ENCODE measurements around the gene THSD4.

Gene THSD4

GRCh38 chr15:71780115-71780976, 665.1 kb downstream of the THSD4 start:
- H3K9ac ChIP-seq (ENCODE audit: low read depth, low read length) = peak overlapping the region; percentile 63
- no peaks in the 10 kb centered on the region for H3K36me3 ChIP-seq (ENCODE audit: insufficient read depth, low read length)
- H3K9me3 ChIP-seq (replicated peaks; ENCODE audit: low read length) = no peaks in the 10 kb centered on the region
- no peaks in the 10 kb centered on the region for H3K27me3 ChIP-seq (ENCODE audit: control insufficient read depth, insufficient read depth, low read length)
- H3K4me1 ChIP-seq (ENCODE audit: control insufficient read depth, insufficient read depth, low read length) = peaks cover 39% of the 10 kb centered on the region
- peak overlapping the region; percentile 68 for H3K4me2 ChIP-seq (ENCODE audit: low read length)
- H3K4me3 ChIP-seq (ENCODE audit: low read length) = peak overlapping the region; percentile 25

DNA sequence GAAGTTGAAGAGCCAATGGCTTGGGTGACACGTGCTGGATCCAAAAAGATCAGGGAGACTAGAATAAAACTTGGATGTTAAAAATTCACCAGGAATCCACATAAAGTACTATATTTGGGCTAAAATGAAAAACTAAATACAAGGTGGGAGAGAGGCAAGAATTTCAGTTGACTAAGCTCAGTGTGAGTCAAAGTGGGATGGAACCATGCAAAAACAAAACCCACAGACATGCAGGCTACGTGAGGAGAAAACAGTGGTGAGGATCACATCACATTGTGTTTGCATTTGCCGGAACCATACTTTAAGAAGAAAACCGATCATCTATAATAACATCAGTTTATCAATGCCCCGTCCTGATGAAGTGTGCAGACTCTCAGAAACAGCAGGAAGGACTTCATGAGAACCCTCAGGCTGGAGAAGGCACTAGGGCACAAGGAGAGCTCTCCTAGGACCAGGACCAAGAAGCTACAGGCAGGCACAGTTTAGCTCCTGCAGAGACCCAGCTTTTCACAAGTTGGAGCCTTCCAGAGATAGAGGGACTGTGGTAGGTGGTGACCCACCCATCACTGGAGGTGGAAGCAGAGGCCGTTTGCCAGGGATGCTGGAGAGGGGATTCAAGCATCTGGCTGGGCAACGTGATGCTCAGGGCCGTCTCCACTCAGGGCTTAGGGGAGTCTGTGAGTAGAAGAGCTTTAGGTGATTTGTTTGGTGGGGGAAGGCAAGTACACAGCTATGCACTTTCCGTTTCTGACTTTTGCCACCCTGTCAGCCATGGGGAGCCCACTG, 666.1 kb downstream of the THSD4 start:
- no peak overlapping the region for H3K4me3 ChIP-seq (ENCODE audit: low read length)
- H3K9ac ChIP-seq (ENCODE audit: low read depth, low read length) = peak overlapping the region; percentile 63
- H3K36me3 ChIP-seq (ENCODE audit: insufficient read depth, low read length) = no peaks in the 10 kb centered on the region
- no peaks in the 10 kb centered on the region for H3K9me3 ChIP-seq (replicated peaks; ENCODE audit: low read length)
- H3K4me2 ChIP-seq (ENCODE audit: low read length) = peak overlapping the region; percentile 68
- H3K4me1 ChIP-seq (ENCODE audit: control insufficient read depth, insufficient read depth, low read length) = peaks cover 31% of the 10 kb centered on the region
- H3K27me3 ChIP-seq (ENCODE audit: control insufficient read depth, insufficient read depth, low read length) = no peaks in the 10 kb centered on the region

DNA sequence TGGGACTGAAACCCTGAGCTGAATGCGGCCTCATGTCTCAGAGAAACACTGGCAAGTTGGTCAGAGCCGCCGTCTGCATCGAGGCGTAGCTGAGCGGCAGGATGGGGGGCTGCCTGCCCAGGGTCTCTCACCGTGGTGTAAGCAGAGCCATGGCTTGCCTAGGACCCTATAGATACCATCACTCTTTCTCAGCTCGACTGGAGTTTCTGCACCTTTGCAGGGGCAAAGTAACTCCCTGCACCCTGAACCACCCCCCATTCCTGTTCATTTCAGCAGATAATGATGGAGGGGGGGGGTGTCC, 666.6 kb downstream of the THSD4 start:
- Histone ChIP-seq H3K9ac (ENCODE audit: low read depth, low read length) (no peak overlapping the region), H3K4me1 (ENCODE audit: control insufficient read depth, insufficient read depth, low read length) (peaks cover 31% of the 10 kb centered on the region), H3K27me3 (ENCODE audit: control insufficient read depth, insufficient read depth, low read length) (no peaks in the 10 kb centered on the region), H3K36me3 (ENCODE audit: insufficient read depth, low read length) (no peaks in the 10 kb centered on the region), H3K4me2 (ENCODE audit: low read length) (no peak overlapping the region), H3K4me3 (ENCODE audit: low read length) (no peak overlapping the region), H3K9me3 (replicated peaks; ENCODE audit: low read length) (no peaks in the 10 kb centered on the region)

DNA sequence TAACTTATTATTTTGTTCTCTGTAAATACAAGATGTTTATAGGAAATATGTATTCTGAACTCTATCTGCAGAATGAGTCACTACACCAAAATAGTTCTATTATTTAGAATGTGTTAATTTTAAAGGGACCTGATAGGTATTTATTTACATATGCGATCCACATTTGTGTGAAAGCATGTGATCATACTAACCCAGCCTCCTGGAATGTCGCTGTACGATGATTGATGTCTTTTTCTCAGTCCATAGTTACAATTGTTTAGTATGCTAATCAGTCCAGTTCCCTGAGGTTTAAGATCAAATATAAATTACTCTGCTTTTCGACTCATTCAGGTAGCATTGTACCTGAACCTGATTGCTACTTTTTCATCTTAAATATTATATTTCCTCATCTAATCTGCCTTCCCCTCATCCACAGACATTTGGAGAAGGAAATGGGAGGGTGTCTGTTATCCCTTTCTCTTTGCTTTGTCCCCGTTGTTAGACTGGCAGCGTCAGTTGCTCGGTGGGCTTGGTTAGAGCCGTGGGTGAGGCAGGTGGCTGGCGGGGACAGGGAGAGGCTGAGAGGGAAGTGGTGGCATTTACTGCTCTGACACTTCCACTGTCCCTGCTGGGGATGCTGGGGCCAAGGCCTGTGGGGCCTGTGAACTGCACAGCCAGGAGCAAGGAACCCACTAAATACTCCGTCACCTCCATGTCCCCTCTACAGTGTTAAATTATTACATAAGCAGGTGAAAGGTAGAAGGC, 667.3 kb downstream of the THSD4 start:
- Histone ChIP-seq H3K9ac (ENCODE audit: low read depth, low read length) (no peak overlapping the region), H3K4me1 (ENCODE audit: control insufficient read depth, insufficient read depth, low read length) (peaks cover 31% of the 10 kb centered on the region), H3K36me3 (ENCODE audit: insufficient read depth, low read length) (no peaks in the 10 kb centered on the region), H3K4me3 (ENCODE audit: low read length) (no peak overlapping the region), H3K9me3 (replicated peaks; ENCODE audit: low read length) (no peaks in the 10 kb centered on the region), H3K27me3 (ENCODE audit: control insufficient read depth, insufficient read depth, low read length) (no peaks in the 10 kb centered on the region), H3K4me2 (ENCODE audit: low read length) (no peak overlapping the region)

DNA sequence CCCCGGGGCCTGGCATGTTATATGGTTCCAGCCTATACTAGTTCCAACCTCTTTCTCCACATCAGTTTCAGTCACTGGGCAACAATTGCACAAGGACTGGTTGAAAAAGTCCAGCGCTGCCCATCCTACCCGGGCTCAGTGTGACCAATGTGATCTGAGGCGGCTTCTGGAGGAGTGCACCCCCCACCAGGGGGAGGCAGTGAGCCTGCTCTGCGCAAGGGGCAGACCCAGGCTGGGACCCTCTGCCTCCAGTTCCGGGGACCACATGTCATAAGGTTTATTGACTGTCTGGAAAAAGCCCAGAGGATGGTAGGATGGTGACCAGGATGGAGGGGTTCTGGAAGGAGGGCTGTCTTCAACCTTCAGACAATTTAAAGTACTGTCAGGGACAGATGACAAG, 669.4 kb downstream of the THSD4 start:
- Histone ChIP-seq H3K4me2 (ENCODE audit: low read length) (no peak overlapping the region), H3K9me3 (replicated peaks; ENCODE audit: low read length) (no peaks in the 10 kb centered on the region), H3K27me3 (ENCODE audit: control insufficient read depth, insufficient read depth, low read length) (no peaks in the 10 kb centered on the region), H3K4me3 (ENCODE audit: low read length) (no peak overlapping the region), H3K9ac (ENCODE audit: low read depth, low read length) (no peak overlapping the region), H3K4me1 (ENCODE audit: control insufficient read depth, insufficient read depth, low read length) (peaks cover 22% of the 10 kb centered on the region), H3K36me3 (ENCODE audit: insufficient read depth, low read length) (no peaks in the 10 kb centered on the region)

GRCh38 chr15:71785996-71786395, 670.7 kb downstream of the THSD4 start:
- Histone ChIP-seq H3K36me3 (ENCODE audit: insufficient read depth, low read length) (no peaks in the 10 kb centered on the region), H3K9me3 (replicated peaks; ENCODE audit: low read length) (no peaks in the 10 kb centered on the region), H3K4me2 (ENCODE audit: low read length) (no peak overlapping the region), H3K4me3 (ENCODE audit: low read length) (no peak overlapping the region), H3K4me1 (ENCODE audit: control insufficient read depth, insufficient read depth, low read length) (peaks cover 20% of the 10 kb centered on the region), H3K27me3 (ENCODE audit: control insufficient read depth, insufficient read depth, low read length) (no peaks in the 10 kb centered on the region), H3K9ac (ENCODE audit: low read depth, low read length) (no peak overlapping the region)

DNA sequence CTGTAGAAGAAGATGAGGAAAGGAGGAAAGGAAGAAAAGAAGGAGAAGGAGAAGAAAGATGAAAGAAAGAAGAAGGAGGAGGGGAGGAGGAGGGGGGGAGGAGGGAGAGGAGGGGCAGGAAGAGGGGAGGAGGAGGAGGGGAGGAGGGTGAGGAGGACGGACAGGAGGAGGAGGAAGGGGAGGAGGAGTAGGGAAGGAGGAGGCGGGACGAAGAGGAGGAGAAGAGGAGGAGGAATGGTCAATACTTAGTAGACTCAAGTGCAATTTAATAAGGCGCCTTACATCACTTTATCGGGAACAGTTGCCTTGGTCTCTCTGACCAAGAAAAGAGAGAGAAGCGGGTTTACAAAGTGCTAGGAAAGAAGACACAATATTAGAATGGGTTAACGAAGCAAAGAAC, 671.4 kb downstream of the THSD4 start:
- Histone ChIP-seq H3K4me3 (ENCODE audit: low read length) (no peak overlapping the region), H3K4me2 (ENCODE audit: low read length) (no peak overlapping the region), H3K9ac (ENCODE audit: low read depth, low read length) (no peak overlapping the region), H3K4me1 (ENCODE audit: control insufficient read depth, insufficient read depth, low read length) (peaks cover 18% of the 10 kb centered on the region), H3K9me3 (replicated peaks; ENCODE audit: low read length) (no peaks in the 10 kb centered on the region), H3K36me3 (ENCODE audit: insufficient read depth, low read length) (no peaks in the 10 kb centered on the region), H3K27me3 (ENCODE audit: control insufficient read depth, insufficient read depth, low read length) (no peaks in the 10 kb centered on the region)

DNA sequence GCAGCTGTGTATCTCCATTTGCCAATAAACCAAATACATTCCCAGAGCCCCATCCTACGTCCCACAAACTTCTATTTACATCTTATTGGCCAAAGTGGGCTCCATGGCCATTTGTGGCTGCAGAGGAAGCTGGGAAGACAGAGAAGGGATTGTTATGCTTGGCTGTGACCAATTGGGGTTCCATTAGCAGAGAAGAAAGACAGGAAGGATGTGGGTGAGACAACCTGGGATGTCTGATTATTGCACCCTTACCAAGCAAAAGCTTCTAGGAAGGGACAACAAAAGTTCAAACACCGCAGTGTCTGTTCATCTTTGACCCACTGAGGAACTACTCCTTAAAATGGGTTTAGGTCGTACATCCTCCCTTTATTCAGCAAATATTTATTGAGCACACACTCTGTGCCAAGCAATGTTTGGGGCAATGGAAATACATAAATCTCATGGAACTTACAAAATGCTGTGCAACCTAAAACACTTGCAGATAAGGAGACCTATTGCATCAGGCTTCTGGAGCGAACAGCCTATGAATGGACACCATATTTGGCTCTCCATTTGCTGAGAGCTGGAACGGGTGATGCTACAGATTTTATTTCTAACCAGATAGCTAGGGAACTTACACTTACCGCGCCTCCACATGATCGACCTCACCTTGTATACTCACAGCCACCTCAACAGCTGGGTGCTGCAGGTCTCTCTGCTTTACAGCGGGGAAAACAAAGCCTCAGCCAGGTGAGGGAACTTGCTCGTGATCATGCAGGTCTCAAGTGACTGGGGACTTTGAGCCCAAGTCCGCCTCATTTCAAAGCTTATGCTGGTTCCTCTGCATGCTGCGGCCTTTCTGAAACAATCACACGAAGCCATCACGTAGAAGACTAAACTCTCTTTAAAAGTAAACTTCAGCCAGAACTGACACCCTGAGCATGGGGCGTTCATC, 673.6 kb downstream of the THSD4 start:
- Histone ChIP-seq H3K9ac (ENCODE audit: low read depth, low read length) (no peak overlapping the region), H3K27me3 (ENCODE audit: control insufficient read depth, insufficient read depth, low read length) (no peaks in the 10 kb centered on the region), H3K4me3 (ENCODE audit: low read length) (no peak overlapping the region), H3K36me3 (ENCODE audit: insufficient read depth, low read length) (no peaks in the 10 kb centered on the region), H3K9me3 (replicated peaks; ENCODE audit: low read length) (no peaks in the 10 kb centered on the region), H3K4me2 (ENCODE audit: low read length) (no peak overlapping the region), H3K4me1 (ENCODE audit: control insufficient read depth, insufficient read depth, low read length) (peaks cover 23% of the 10 kb centered on the region)

DNA sequence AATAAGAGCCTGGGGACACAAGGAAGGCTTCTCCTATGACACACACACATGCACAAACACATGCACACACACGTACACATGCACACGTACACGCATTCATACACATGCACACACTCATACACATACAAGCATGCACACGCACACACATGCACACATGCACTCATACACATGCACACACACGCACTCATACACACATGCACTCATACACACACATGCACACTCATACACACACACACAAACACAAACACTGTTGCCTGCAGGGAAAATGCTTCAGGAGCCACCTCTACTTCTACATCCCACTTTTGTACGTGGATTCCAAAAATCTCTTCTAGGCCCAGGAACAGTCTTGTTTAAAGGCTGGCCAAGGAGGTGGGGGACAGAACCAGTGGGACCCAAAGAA, 674.3 kb downstream of the THSD4 start:
- no peaks in the 10 kb centered on the region for H3K9me3 ChIP-seq (replicated peaks; ENCODE audit: low read length)
- no peaks in the 10 kb centered on the region for H3K36me3 ChIP-seq (ENCODE audit: insufficient read depth, low read length)
- H3K4me1 ChIP-seq (ENCODE audit: control insufficient read depth, insufficient read depth, low read length) = peaks cover 23% of the 10 kb centered on the region
- no peak overlapping the region for H3K9ac ChIP-seq (ENCODE audit: low read depth, low read length)
- no peaks in the 10 kb centered on the region for H3K27me3 ChIP-seq (ENCODE audit: control insufficient read depth, insufficient read depth, low read length)
- H3K4me2 ChIP-seq (ENCODE audit: low read length) = no peak overlapping the region
- no peak overlapping the region for H3K4me3 ChIP-seq (ENCODE audit: low read length)

GRCh38 chr15:71790081-71790480, 674.8 kb downstream of the THSD4 start:
- H3K9ac ChIP-seq (ENCODE audit: low read depth, low read length) = peak overlapping the region; percentile 32
- peak overlapping the region; percentile 26 for H3K4me3 ChIP-seq (ENCODE audit: low read length)
- no peaks in the 10 kb centered on the region for H3K27me3 ChIP-seq (ENCODE audit: control insufficient read depth, insufficient read depth, low read length)
- peak overlapping the region; percentile 50 for H3K4me2 ChIP-seq (ENCODE audit: low read length)
- no peaks in the 10 kb centered on the region for H3K9me3 ChIP-seq (replicated peaks; ENCODE audit: low read length)
- H3K36me3 ChIP-seq (ENCODE audit: insufficient read depth, low read length) = no peaks in the 10 kb centered on the region
- peaks cover 23% of the 10 kb centered on the region for H3K4me1 ChIP-seq (ENCODE audit: control insufficient read depth, insufficient read depth, low read length)

DNA sequence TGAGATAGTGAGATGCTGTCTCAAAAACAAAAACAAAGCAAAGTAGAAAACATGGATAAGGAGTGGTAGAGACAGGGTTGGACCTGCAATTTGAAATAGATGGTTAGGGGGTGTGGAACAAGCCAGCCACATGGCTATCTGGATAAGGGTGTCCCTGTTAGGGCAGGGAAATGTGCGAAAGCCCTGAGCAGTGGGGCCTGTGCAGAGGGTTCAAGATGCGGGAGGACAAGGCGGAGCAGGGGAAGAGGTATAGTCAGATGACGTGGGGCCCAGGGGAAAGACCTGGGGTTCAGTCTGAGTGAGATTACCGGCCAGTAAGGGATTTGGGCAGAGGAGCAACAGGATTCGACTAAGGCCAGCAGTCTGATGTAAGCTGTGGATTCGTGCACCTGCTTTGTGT, 676.7 kb downstream of the THSD4 start:
- H3K9ac ChIP-seq (ENCODE audit: low read depth, low read length) = peak overlapping the region; percentile 17
- H3K36me3 ChIP-seq (ENCODE audit: insufficient read depth, low read length) = no peaks in the 10 kb centered on the region
- H3K4me2 ChIP-seq (ENCODE audit: low read length) = no peak overlapping the region
- no peak overlapping the region for H3K4me3 ChIP-seq (ENCODE audit: low read length)
- no peaks in the 10 kb centered on the region for H3K27me3 ChIP-seq (ENCODE audit: control insufficient read depth, insufficient read depth, low read length)
- peaks cover 23% of the 10 kb centered on the region for H3K4me1 ChIP-seq (ENCODE audit: control insufficient read depth, insufficient read depth, low read length)
- no peaks in the 10 kb centered on the region for H3K9me3 ChIP-seq (replicated peaks; ENCODE audit: low read length)

Data from skeletal muscle satellite cell (primary cell).